IPS-15b (cell line): ENCODE measurements around the gene EBNA1BP2.
"Not testable (repeated sequence)": the region's sequence is repeated elsewhere in the genome, so short reads cannot be mapped to it uniquely, and the experiment has no call there.

Experiments
- H3K27me3 ChIP-seq: one replicate; pipeline ENCODE4 v1.6.1; 2013; ENCODE audit warnings: low read length; ENCODE audit not compliant: control insufficient read depth, insufficient read depth
- H3K36me3 ChIP-seq: one replicate; pipeline ENCODE4 v1.6.1; 2013; ENCODE audit warnings: low read length; ENCODE audit not compliant: control insufficient read depth, insufficient read depth
- H3K4me1 ChIP-seq: one replicate; pipeline ENCODE4 v1.6.1; 2013; ENCODE audit warnings: mild to moderate bottlenecking, low read length; ENCODE audit not compliant: control insufficient read depth, insufficient read depth
- H3K4me3 ChIP-seq: one replicate; pipeline ENCODE4 v1.5.1; 2013; ENCODE audit warnings: low read depth, low read length
- H3K9ac ChIP-seq: one replicate; pipeline ENCODE4 v1.6.1; 2013; ENCODE audit warnings: low read depth, mild to moderate bottlenecking, low read length
- H3K9me3 ChIP-seq: one replicate; pipeline ENCODE4 v1.6.1; 2013; ENCODE audit warnings: mild to moderate bottlenecking, low read length; ENCODE audit not compliant: control insufficient read depth, insufficient read depth

Gene EBNA1BP2

GRCh38 chr1:43135857-43136781 lies 36.0 kb downstream of the EBNA1BP2 start:
- H3K36me3 ChIP-seq: no peaks in the 10 kb centered on the region
- H3K4me1 ChIP-seq: no peaks in the 10 kb centered on the region
- no peaks in the 10 kb centered on the region for H3K27me3 ChIP-seq

GRCh38 chr1:43134640-43135039 lies 37.5 kb downstream of the EBNA1BP2 start:
- H3K27me3 ChIP-seq: no peaks in the 10 kb centered on the region
- no peak overlapping the region for H3K4me3 ChIP-seq
- peaks cover 17% of the 10 kb centered on the region for H3K9me3 ChIP-seq
- no peaks in the 10 kb centered on the region for H3K4me1 ChIP-seq
- no peaks in the 10 kb centered on the region for H3K36me3 ChIP-seq
- H3K9ac ChIP-seq: no peak overlapping the region

More at GRCh38 chr1:43135857-43136781, 36.0 kb downstream of the EBNA1BP2 start:
- H3K9ac ChIP-seq: no peak overlapping the region
- no peak overlapping the region for H3K4me3 ChIP-seq
- H3K9me3 ChIP-seq: peaks cover 17% of the 10 kb centered on the region

DNA sequence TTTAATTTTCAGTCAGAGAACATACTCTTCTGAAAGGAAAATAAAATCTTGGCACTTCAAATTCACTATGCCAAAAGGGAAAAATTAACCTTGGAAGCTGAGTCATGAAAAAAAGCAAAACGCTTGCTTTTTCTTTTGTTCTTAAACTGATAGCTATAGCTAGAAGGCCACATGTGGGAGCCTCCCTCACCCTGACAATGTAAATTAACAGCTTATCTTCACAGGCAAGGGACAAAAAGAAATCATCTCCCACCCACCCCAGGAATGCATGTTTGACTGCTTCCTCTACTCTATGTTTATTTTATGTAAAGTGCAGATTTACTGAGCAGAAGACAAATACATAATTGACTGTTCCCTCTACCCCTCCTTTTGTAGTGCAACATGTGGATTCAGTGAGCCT lies 38.0 kb downstream of the EBNA1BP2 start:
- H3K36me3 ChIP-seq: no peaks in the 10 kb centered on the region
- H3K4me1 ChIP-seq: no peaks in the 10 kb centered on the region
- H3K4me3 ChIP-seq: no peak overlapping the region

GRCh38 chr1:43129426-43129825 lies 42.7 kb downstream of the EBNA1BP2 start:
- no peak overlapping the region for H3K9ac ChIP-seq
- no peaks in the 10 kb centered on the region for H3K4me1 ChIP-seq
- no peaks in the 10 kb centered on the region for H3K27me3 ChIP-seq
- peaks cover 5% of the 10 kb centered on the region for H3K9me3 ChIP-seq
- no peak overlapping the region for H3K4me3 ChIP-seq
- H3K36me3 ChIP-seq: no peaks in the 10 kb centered on the region

More for the DNA sequence above, 38.0 kb downstream of the EBNA1BP2 start:
- Histone ChIP-seq H3K9me3 (peaks cover 17% of the 10 kb centered on the region), H3K9ac (no peak overlapping the region), H3K27me3 (no peaks in the 10 kb centered on the region)

- no peaks in the 10 kb centered on the region for H3K4me1 ChIP-seq
- H3K36me3 ChIP-seq: no peaks in the 10 kb centered on the region
- no peaks in the 10 kb centered on the region for H3K27me3 ChIP-seq
- peaks cover 5% of the 10 kb centered on the region for H3K9me3 ChIP-seq
- no peak overlapping the region for H3K9ac ChIP-seq
- no peak overlapping the region for H3K4me3 ChIP-seq
Measured at GRCh38 chr1:43128816-43129215, 43.3 kb downstream of the EBNA1BP2 start.

DNA sequence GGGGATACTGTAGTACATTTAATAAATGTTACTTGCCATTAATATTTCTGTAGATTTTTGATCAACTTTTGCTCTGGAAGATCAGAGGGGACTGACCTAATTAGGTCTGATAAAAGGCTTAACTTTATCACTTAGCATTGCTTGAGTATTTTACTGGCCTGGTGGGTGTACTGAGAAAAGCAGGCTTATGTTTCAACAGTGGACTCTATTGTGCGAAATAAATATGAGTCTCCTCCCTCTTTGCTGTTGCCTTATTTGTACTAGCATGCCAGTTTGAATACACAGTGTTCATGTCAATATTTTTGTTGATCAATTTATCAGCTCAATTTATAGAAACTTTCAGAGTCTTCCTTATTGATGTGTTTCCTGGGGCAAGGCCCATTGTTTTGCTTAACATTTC lies 49.1 kb downstream of the EBNA1BP2 start:
- Histone ChIP-seq H3K4me1 (no peaks in the 10 kb centered on the region), H3K4me3 (no peak overlapping the region), H3K36me3 (no peaks in the 10 kb centered on the region), H3K9me3 (no peaks in the 10 kb centered on the region), H3K9ac (no peak overlapping the region), H3K27me3 (no peaks in the 10 kb centered on the region)

DNA sequence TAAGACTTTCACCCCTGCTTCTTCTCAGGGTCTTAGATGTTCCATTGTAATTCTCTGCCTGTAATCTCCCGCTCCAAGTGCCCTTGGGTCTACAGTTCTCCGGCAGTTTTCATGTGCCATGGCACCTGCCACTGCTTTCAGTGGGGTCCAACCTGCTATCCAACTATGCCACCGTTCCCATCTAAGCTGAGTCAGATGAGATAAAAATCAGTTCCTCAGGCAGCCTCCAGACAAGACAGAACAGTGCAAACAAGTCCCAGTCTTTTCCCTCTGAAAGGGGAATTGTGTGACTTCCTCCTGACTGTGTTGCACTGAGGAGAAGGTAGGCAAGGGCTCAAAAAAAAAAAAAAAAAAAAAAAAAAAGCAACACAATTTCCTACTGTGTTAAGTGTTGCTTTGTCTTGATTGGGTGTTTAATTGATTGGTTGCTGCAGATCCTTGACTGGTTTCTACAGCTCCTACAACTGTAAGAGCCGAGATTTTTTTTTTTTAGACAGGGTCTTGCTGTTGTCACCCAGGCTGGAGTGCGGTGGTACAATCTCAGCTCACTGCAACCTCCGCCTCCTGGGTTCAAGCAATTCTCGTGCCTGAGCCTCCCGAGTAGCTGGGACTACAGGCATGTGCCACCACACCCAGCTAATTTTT lies 50.7 kb downstream of the EBNA1BP2 start:
- H3K4me1 ChIP-seq: no peaks in the 10 kb centered on the region
- H3K4me3 ChIP-seq: peak overlapping the region; percentile 36
- H3K36me3 ChIP-seq: no peaks in the 10 kb centered on the region
- no peak overlapping the region for H3K9ac ChIP-seq
- H3K9me3 ChIP-seq: no peaks in the 10 kb centered on the region
- H3K27me3 ChIP-seq: no peaks in the 10 kb centered on the region

GRCh38 chr1:43119928-43120586 lies 52.0 kb downstream of the EBNA1BP2 start:
- not testable (repeated sequence) for H3K4me1 ChIP-seq, H3K36me3 ChIP-seq, H3K27me3 ChIP-seq, H3K9ac ChIP-seq, H3K9me3 ChIP-seq
- H3K4me3 ChIP-seq: peak overlapping the region; percentile 36
